ENCODE data around the gene TFF1.
"Not testable (repeated sequence)": the region's sequence is repeated elsewhere in the genome, so short reads cannot be mapped to it uniquely, and the experiment has no call there.

Gene TFF1

DNA sequence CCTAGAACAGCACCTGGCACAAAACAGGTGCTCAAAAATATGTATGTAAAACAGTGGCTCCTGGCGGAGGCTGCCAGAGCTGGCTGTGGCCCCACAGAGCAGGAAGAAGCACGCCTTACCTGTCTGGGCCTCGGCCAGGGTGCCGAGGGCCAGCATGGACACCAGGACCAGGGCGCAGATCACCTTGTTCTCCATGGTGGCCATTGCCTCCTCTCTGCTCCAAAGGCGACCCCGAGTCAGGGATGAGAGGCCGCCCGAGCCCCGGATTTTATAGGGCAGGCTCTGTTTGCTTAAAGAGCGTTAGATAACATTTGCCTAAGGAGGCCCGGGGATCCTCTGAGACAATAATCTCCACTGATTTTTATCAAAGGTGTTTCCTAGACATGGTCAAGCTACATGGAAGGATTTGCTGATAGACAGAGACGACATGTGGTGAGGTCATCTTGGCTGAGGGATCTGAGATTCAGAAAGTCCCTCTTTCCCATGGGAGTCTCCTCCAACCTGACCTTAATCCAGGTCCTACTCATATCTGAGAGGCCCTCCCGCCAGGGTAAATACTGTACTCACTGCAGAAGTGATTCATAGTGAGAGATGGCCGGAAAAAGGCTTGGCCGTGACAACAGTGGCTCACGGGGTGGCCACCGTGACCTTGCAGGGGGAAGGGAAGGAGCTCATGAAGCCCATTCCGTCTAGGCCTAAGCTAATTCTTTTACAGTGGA, at the start of gene TFF1:
Gene TFF1 (minus strand): TSS at position 244 of the 719 bp plus-strand sequence. CDS start 40 bp downstream, at position 204.
- DNase-seq (ENCODE audit: low read depth in 2 of 3, low spot score in 1 of 3): no peak

DNA sequence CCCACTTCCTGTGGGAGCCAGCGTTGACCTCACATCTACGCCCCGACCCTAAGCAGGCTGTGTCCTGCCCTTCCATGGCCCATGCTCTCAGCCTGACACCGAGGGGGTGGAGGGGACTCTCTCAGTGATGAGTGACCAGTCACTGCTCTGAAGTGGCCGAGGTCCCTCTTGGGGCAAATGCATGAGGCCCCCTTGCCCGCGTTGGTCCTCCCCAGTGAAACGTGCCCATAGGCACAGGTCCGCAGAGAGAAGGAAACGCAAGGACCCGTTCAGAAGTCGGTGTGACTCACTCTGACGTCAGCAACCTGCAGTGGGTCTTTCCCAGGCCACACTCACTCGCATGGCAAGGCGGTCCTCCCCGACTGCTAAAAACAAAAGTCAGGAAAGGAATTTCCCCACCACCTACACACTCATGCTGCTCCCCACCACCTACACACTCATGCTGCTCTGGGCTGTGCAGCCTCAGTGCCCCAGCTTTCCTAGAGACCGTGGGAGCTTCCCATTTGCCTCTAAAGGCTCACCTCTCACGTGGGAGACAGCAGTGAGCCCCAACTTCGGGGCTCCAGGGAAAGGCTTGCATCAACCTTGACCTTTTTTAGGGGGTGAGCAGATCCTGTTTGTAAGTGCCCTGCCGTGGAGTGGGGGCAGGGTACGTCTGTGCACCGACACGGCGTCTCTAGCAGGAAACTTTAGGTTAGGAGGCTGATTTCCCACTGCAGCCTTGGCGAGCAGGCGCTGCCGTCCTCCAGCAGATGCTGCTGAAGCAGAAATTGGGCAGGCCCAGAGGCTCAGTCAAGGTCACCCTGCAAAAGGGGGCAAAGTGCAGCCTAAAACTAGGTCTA, 48.8 kb upstream of the TFF1 start:
- DNase-seq (ENCODE audit: low read depth in 2 of 3, low spot score in 1 of 3): peak; percentile 91 to 95 (median 94)

DNA sequence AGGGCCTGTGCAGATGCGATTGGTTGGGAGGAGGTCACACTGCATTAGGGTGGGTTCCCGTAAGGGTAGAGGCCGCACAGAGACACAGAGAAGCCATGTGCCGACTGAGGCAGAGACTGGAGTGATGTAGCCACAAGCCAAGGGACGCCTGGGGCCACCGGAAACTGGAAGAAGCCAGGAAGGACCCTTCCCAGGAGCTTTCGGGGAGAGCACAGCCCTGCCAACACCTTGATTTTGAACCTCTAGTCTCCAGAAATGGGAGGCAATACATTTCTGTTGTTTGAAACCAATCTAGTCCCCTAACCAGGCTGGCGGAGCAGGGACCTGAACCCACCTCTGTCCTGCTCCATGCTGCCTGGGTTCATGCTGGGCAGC, 48.2 kb upstream of the TFF1 start:
- no peak for DNase-seq (ENCODE audit: low read depth in 2 of 3, low spot score in 1 of 3)

DNA sequence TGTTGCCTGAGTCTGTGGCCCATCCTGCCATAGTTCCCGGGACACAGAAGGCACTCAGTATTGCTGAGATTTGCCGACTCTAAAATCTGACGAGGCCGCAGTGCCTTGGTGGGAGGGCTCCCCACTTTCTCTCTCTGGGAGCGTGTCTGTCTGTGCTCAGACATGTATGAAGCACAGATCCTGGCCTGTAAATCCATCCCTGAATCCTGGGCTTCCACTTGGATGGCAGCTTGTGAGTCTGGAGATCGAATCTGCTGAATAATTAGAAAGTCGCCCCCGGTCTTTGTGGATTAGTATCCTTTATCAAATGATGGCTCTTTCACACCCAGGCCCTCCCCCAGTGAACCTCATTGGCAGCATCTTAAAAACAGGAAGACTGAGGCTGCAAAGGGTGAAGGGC, 47.7 kb upstream of the TFF1 start:
- DNase-seq (ENCODE audit: low read depth in 2 of 3, low spot score in 1 of 3): no peak

DNA sequence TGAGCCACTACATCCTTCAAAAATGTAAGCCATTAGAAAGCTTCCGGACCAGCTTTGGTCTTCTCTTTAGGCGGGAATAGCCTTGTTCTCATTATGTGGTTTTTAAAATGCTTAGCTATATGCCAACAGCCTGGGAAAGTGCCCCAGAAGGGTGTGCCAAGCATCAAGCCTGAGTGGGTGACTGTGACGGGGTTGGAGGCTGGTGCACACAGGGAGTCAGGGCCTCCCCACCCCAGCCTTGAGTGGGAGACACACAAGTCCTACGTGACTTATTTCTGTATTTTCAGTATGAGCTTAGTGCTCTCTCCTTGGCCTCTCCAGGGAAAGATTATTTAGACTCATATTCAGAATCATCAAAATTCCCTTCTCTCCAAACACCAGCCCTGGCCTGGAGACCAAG, 47.2 kb upstream of the TFF1 start:
- DNase-seq (ENCODE audit: low read depth in 2 of 3, low spot score in 1 of 3): peak in 1 of 3 donors; percentile 56

DNA sequence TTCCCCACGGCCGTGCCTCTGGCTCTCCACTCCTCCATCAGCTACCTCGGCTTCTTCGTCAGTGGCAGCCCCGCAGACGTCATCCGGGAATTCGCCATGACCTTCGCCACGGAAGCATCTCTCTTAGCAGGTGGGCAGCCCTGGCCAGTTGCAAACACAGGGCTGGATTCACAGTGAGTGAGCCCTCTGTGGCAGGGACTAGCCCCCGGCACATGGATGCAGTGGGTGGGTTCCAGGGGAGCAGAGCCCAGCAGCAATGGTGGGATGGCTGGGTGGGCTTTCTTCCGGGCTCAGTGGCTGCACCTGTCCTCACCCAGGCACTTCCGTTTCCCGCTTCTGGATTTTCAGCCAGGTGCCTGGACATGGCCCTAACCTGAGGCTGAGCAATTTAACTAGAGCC, 46.8 kb upstream of the TFF1 start:
- no peak for DNase-seq (ENCODE audit: low read depth in 2 of 3, low spot score in 1 of 3)

DNA sequence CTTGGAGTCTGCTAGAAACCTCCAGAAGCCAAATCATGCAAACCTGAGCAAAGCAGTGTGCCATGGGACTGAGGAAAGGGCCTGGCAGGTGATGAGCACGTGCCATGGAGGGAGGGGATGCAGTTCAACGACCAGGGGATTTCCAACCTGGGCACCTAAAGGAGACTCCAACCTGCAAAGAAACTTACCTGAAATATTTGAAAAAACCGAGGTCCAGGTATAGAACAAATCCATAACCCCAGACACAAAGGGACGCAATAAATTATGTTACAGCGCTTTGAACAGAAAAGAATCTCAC, 46.2 kb upstream of the TFF1 start:
- DNase-seq (ENCODE audit: low read depth in 2 of 3, low spot score in 1 of 3): no peak

DNA sequence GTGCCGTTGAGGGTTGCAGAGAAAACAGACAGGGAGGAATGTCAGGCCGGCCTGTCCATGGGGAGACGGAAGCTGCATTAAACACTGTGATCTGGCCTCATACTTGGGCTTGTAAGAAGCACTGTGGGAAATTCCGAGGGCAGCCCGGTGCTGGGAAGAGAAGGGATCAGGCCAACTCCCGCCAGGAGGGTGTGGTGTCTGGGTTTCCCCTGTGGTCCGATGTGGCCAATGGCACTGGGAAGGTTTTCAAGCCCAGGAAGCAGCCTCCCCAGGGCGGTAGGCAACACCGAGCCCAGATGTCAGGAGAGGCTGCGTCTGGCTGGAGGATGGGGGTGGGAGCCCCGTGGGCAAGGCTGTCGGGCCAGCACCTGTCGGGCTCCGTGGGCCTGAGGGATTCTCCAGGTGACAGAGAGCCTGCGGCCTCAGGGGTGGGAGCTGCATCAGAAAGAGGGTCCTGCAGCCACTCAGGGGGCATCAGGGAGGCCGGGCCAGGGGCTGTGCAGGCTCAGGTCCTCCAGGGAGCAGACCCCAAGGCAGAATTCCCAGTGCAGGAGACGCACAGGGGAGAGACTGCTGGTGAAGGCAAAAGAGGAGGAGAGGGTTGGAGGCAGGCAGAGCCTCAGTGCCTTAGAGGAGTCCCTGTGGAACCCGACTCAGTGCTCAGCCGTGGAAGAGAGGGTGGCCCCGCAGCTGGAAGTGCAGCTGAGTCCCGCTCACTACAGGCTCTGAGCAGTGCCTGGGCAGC, 45.7 kb upstream of the TFF1 start:
- DNase-seq (ENCODE audit: low read depth in 2 of 3, low spot score in 1 of 3): no peak

DNA sequence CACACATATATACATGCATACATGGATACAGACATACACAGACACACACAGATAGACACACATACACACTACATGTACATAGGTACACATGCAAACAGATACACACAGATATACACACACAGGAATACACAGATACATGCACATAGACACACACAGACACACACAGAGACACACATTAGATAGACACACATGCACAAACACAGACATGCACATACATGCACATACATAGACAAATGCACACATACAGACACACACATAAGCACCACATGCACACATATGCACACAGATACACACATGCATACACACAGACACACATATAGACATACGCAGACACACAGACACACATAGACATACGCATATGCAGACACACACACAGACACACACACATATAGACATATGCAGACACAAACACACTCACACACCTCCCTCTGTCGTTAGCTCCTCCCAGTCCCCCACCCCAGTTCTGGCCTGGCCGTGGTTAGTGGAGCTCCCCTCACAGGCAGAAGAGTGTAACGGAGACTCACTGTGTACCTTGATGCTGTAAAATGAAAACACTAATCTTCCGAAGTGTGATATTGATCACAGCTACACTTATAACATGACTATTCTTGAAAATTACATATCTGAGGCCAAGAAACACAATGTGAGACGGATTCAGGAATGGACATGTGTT, 45.0 kb upstream of the TFF1 start:
- DNase-seq (ENCODE audit: low read depth in 2 of 3, low spot score in 1 of 3): no peak

DNA sequence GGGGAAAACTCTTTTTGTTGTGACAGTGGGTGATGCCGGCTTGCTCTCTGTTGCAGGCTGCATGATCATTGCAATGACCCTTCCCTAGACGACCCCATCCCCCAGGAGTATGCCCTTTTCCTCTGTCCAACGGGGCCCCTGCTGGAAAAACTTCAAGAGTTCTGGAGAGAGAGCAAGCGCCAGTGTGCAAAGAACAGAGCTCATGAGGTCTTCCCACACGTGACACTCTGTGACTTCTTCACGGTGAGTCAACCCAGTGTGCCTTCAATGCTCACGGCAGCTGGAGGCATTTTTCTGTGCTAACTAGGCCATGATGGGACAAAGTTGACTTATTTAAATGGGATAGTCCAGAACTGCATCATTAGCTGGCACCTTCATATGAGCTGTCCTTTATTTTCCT, 43.0 kb upstream of the TFF1 start:
- DNase-seq (ENCODE audit: low read depth in 2 of 3, low spot score in 1 of 3): no peak

DNA sequence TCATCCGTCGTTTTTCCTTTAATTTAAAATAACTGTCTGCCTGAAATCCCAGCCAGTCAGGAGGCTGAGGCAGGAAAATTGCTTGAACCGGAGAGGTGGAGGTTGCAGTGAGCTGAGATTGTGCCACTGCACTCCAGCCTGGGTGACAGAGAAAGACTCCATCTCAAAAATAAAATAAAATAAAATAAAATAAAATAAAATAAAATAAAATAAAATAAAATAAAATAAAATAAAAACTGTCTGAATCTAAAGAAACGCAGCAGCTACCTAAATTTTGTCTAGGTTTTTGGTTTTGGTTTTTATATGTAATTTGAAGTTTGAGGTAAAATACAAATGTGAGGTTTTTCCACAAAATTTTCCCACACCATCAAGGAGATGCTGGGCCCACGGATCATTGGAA, 42.4 kb upstream of the TFF1 start:
- DNase-seq (ENCODE audit: low read depth in 2 of 3, low spot score in 1 of 3): not testable (repeated sequence)

DNA sequence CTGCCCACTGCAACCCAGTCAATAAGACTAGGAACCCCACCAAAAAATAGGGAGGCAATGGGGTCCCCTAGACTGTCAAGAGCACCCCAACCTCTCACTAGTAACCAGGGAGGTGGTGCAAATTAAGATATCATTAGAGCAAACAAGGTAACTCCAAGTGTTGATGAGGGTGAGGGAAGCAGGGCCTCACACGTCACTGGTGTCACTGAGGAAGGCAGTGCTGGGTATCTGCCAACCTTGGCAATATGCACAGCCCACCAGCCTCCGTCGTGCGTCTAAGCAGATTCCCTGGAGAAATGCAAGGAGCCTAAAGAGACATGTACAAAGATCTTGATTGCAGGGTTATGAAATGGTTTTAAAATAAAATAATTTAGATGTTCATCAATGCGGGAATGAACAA, 41.1 kb upstream of the TFF1 start:
- no peak for DNase-seq (ENCODE audit: low read depth in 2 of 3, low spot score in 1 of 3)

DNA sequence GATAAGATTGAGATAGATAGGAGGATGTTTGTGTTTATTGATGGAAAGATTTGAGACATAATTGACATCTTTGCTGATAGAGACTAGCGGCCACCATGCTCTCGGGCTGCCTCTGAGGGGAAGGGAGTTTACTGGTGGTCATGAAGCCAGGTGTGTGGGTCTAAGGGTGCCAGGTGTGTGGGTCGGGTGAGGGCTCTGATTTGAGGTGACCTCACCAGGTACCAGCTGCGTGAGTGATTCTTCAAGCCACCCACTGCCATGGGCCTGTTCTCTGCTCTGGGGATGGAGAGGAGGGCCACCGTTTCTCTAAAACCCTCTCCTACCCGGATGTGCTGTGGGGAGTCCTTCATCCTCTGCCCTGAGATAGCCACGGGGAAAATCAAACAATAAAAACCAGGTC, 40.5 kb upstream of the TFF1 start:
- DNase-seq (ENCODE audit: low read depth in 2 of 3, low spot score in 1 of 3): no peak

DNA sequence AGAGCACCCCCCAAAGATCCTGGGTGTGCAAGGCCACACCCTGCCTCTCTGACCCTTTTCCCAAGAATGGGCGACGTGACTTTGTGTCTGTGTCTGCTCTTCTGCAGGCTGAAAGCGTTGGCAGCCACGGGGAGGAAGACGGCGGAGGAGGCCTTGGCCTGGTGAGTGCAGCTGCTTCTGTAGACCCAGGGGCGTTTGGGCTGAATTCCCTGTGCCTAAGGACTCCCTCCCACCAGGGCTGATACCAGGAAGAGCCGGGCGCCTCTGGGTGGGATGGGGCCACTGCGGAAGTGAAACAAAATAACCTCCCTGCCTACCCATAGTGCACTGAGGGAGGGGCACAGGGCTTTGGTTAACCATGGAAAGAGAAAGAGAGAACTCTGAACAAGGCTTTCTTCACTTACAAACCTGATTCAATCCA, 39.9 kb upstream of the TFF1 start:
- DNase-seq (ENCODE audit: low read depth in 2 of 3, low spot score in 1 of 3): peak in 1 of 3 donors; percentile 57

DNA sequence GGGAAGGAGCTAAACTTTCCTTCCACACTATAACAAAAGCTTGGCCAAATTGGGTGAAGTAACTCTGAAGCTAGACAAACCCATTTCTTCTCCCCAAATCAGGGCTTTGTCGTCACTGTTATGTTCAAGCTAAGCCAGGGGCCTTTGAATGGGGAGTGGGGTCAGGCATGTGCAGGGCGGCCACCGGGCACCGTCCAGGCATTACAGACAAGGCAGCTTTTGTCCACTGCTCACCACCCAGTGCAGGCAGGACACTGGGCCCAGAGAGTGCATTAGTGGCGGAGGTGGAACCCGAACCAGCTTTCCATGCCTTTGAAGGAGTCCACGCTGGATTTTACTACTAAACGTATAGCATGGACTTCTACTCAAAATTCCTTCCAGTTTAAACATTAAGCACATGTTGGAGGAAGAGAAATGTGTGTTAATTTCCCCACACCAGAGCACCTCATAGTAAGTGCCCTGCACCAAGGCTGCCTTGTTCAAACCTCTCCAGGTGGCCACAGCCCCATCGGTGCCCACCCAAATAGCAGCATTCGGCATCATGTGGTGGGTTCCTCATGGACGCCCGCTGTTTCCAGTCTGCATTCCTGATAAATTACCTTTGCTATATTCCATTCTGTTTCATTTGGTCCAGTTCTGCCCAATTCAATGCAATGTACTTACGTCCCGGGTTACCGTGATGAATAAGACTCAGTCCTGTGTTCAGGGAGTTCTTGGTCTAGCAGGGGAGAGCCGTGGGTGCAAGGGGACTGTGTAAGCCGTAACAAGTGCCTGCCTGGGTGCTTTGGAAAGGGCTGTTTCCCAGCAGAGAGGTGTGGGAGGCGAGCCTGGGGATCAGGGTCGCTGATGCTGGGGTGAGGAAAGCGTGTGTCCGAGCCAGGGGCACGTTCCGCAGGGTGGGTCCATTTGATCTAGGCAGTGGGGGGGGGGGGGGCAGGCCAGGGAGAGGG, 39.0 kb upstream of the TFF1 start:
- DNase-seq (ENCODE audit: low read depth in 2 of 3, low spot score in 1 of 3): no peak

DNA sequence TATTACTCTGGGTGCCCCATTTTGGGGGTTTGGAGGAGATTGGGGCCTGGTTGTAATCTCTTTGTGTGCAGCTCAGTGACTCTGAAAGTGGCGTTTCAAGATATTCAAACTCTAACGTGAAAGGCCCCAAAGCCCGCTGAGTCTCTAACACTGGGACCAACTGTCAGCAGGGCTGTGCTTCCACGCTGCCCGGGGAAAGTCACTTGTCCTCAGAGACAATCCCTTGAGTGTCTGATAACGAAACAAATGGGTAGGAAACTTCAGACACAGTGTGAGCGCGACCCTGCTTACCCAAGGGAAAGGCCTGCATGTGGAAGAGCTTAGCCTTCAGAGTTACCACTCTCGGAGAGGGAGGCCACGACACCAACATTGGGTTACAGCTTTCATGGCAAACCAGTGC, 38.2 kb upstream of the TFF1 start:
- no peak for DNase-seq (ENCODE audit: low read depth in 2 of 3, low spot score in 1 of 3)

DNA sequence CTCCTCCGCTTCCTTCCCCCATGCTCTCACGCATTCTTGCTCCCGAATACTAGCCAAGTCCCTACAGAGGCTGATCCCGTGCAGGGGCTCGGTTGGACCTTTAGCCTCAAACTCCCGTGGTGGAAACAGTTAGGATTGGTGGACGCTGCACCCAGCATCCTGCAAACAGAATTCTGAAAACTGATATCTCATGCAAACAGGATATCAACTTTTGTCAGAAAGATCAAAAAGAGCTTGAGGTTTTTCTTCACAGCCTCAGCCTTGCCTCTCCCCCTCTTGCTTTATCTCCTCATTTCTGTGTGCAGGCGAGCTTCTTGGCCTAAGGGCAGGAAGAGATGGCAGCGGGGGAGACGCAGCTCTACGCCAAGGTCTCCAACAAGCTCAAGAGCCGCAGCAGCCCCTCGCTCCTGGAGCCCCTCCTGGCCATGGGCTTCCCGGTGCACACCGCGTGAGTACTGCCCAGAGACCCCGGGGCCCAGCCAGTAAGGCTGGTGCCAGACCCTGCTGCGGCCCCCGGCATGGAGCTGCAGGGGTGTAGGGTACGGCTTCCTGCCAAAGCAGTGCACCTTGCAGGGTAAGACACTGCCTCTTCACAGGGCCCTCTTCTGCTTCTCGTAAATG, 37.4 kb upstream of the TFF1 start, which contains the start of gene UBASH3A:
Gene UBASH3A (plus strand): TSS at position 292 of the 621 bp plus-strand sequence. CDS start 44 bp downstream, at position 336.
- no peak for DNase-seq (ENCODE audit: low read depth in 2 of 3, low spot score in 1 of 3)

DNA sequence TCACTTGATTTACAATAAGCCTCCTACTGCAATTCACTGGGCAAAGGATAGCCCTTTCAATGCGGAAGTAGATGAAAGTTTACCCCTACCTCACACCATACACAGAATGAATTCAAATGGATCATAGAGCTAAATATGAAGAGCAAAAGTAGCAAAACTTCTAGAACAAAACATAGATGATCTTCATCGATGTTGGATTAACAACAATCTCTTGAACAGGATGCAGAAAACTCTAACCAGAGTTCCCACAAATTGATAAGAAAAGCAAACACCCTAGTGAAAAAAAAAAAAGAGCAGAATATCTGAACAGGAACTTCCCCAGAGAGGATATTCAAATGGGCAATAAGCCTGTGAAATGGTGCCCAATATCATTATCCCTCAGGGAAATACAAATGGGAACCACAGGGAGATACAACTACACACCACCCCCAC, 35.5 kb upstream of the TFF1 start:
- no peak for DNase-seq (ENCODE audit: low read depth in 2 of 3, low spot score in 1 of 3)

DNA sequence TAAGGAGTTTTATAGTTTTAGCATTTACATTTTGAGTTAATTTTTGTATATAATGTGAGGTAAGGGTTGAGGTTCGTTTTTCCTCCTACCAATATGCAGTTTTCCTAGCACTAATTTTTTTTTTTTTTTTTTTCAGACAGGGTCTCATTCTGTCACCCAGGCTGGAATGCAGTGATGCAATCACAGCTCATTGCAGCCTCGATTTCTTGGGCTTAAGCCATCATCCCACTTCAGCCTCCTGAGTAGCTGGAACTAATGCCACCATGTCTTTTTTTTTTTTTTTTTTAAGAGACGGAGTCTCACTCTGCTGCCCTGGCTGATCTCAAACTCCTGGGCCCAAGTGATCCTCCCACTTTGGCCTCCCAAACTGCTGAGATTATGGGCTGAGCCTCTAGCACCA, 34.8 kb upstream of the TFF1 start:
- DNase-seq (ENCODE audit: low read depth in 2 of 3, low spot score in 1 of 3): no peak

DNA sequence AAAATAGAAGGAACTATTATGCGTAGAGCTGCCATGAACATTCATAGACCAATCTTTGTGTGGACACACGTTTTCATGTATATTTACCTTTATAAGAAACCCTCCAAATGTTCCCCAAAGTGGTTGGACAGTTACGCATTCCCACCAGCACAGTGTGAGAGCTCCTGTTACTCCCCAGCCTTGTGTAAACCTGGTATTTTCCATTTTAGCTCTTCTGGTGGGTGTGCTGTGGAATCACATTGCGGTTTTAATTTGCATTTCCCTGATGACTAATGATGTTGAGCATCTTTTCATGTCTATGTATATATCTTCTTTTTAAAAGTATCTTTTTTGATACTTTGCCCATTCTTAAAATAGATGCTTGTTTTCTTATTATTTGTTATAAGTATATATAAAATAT, 34.2 kb upstream of the TFF1 start:
- DNase-seq (ENCODE audit: low read depth in 2 of 3, low spot score in 1 of 3): no peak

Data from stimulated activated CD4-positive, alpha-beta T cell treated with anti-CD3 and anti-CD28 coated beads, Interleukin-12 subunit alpha, Interleukin-12 subunit beta, amount 100 ng/mL, for 48 hours (primary cell).